DND-41 (cell line): ENCODE measurements around the gene CD19.

Source experiments
- ATAC-seq: fragments of 200-7000 bp; cut with Tn5 transposase; 3 replicates; pipeline ENCODE4 v1.9.1; 2021; ENCODE audit warnings: low read depth; ENCODE audit not compliant: insufficient read depth
- DNase-seq: peaks from one replicate; pipeline ENCODE4 v3.0.0-alpha.2; 2020
- H2AFZ ChIP-seq: 2 replicates; pipeline ENCODE4 v1.6.0; 2012; ENCODE audit warnings: low read depth, low read length
- H3K27ac ChIP-seq: 2 replicates; pipeline ENCODE4 v1.5.1; 2012; ENCODE audit warnings: low read length, inconsistent platforms
- H3K27me3 ChIP-seq: fragments of 200-600 bp; sonication (generic); 2 replicates; pipeline ENCODE4 v1.6.0; 2012; ENCODE audit warnings: low read length, mild to moderate bottlenecking, inconsistent platforms; ENCODE audit not compliant: insufficient read depth, poor library complexity
- H3K36me3 ChIP-seq: 2 replicates; pipeline ENCODE4 v1.5.1; 2012; ENCODE audit warnings: low read length, inconsistent platforms; ENCODE audit not compliant: insufficient read depth
- H3K4me1 ChIP-seq: 2 replicates; pipeline ENCODE4 v1.5.1; 2012; ENCODE audit warnings: mild to moderate bottlenecking, low read length; ENCODE audit not compliant: insufficient read depth
- H3K4me2 ChIP-seq: 2 replicates; pipeline ENCODE4 v1.6.0; 2012; ENCODE audit warnings: mild to moderate bottlenecking, moderate library complexity, low read length, inconsistent platforms; ENCODE audit not compliant: insufficient read depth
- H3K4me3 ChIP-seq, 2 experiments: fragments of 200-600 bp in 1 of 2; shearing (Covaris generic) in 1 of 2; 2 replicates each; pipeline ENCODE4 v1.5.1; 2012 to 2016; ENCODE audit warnings: inconsistent platforms in 2 of 2, low read length in 2 of 2, mild to moderate bottlenecking in 2 of 2, low read depth in 1 of 2, moderate library complexity in 1 of 2
- H3K79me2 ChIP-seq: 2 replicates; pipeline ENCODE4 v1.6.0; 2012; ENCODE audit warnings: low read length, inconsistent platforms; ENCODE audit not compliant: insufficient read depth
- H3K9ac ChIP-seq: 2 replicates; pipeline ENCODE4 v1.6.0; 2012; ENCODE audit warnings: low read depth, mild to moderate bottlenecking, inconsistent platforms, low read length, moderate library complexity
- H3K9me3 ChIP-seq: 2 replicates; pipeline ENCODE4 v1.5.1; 2012; ENCODE audit warnings: low read length, moderate library complexity, mild to moderate bottlenecking, inconsistent platforms; ENCODE audit not compliant: insufficient read depth, severe bottlenecking
- H4K20me1 ChIP-seq: 2 replicates; pipeline ENCODE4 v1.6.0; 2012; ENCODE audit warnings: low read length; ENCODE audit not compliant: insufficient read depth
- CTCF ChIP-seq: IDR thresholded peaks from 2 replicates; pipeline ENCODE4 v1.5.1; 2012; ENCODE audit warnings: borderline replicate concordance, low read length, moderate library complexity, mild to moderate bottlenecking; ENCODE audit not compliant: poor library complexity, severe bottlenecking; ENCODE audit errors: extremely low read depth
- EZH2 ChIP-seq: IDR thresholded peaks from 3 replicates; pipeline ENCODE4 v1.6.1; 2012; ENCODE audit warnings: borderline replicate concordance, low read depth, mild to moderate bottlenecking, moderate library complexity, low read length, inconsistent platforms; ENCODE audit not compliant: severe bottlenecking

CD19 gene

GRCh38 chr16:28930652-28931051, 1.1 kb upstream of the CD19 start:
- no peak for TF ChIP-seq EZH2
- no peak for TF ChIP-seq CTCF
- no peaks in the 10 kb centered on the region for H3K79me2 ChIP-seq
- H3K4me3 ChIP-seq = no peak overlapping the region
- peak; percentile 82 for DNase-seq
- peak overlapping the region; percentile 63 for H2AFZ ChIP-seq
- H3K9ac ChIP-seq = peak overlapping the region; percentile 48
- H3K4me1 ChIP-seq = peaks cover 41% of the 10 kb centered on the region
- H4K20me1 ChIP-seq = no peaks in the 10 kb centered on the region
- ATAC-seq = peak; percentile 85
- H3K27ac ChIP-seq = peak overlapping the region; percentile 94
- no peaks in the 10 kb centered on the region for H3K9me3 ChIP-seq
- H3K4me2 ChIP-seq = peak overlapping the region; percentile 33
- no peaks in the 10 kb centered on the region for H3K27me3 ChIP-seq
- no peaks in the 10 kb centered on the region for H3K36me3 ChIP-seq

- Histone ChIP-seq H3K4me3 (no peak overlapping the region), H3K27me3 (no peaks in the 10 kb centered on the region), H4K20me1 (no peaks in the 10 kb centered on the region), H3K9me3 (no peaks in the 10 kb centered on the region), H2AFZ (peak overlapping the region; percentile 39; the same call in 1 of the 2 replicates), H3K4me2 (no peak overlapping the region), H3K27ac (peak overlapping the region; percentile 94), H3K79me2 (no peaks in the 10 kb centered on the region), H3K36me3 (no peaks in the 10 kb centered on the region), H3K4me1 (peaks cover 36% of the 10 kb centered on the region), H3K9ac (peak overlapping the region; percentile 34)
- no peak for DNase-seq
- no peak for ATAC-seq
- no peak for TF ChIP-seq CTCF
- TF ChIP-seq EZH2 = no peak
These were observed 769 bp downstream of the CD19 start for GRCh38 chr16:28932339-28933141.

DNA sequence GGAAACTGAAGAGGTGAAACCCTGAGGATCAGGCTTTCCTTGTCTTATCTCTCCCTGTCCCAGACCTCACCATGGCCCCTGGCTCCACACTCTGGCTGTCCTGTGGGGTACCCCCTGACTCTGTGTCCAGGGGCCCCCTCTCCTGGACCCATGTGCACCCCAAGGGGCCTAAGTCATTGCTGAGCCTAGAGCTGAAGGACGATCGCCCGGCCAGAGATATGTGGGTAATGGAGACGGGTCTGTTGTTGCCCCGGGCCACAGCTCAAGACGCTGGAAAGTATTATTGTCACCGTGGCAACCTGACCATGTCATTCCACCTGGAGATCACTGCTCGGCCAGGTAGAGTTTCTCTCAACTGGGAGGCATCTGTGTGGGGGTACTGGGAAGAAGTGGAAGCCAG, 1.4 kb downstream of the CD19 start:
- TF ChIP-seq CTCF (no peak), EZH2 (no peak)
- Histone ChIP-seq H2AFZ (peak overlapping the region; percentile 39; the same call in 1 of the 2 replicates), H3K9me3 (no peaks in the 10 kb centered on the region), H3K4me1 (peaks cover 36% of the 10 kb centered on the region), H3K36me3 (no peaks in the 10 kb centered on the region), H3K79me2 (no peaks in the 10 kb centered on the region), H4K20me1 (no peaks in the 10 kb centered on the region), H3K27me3 (no peaks in the 10 kb centered on the region), H3K27ac (peak overlapping the region; percentile 94), H3K4me3 (no peak overlapping the region), H3K4me2 (no peak overlapping the region), H3K9ac (no peak overlapping the region)
- DNase-seq (no peak), ATAC-seq (no peak)
